Brain pericyte (primary cell): ENCODE data around the gene TSPAN4.

Experiments
- DNase-seq: peaks from one replicate; pipeline ENCODE4 v3.0.0-alpha.2; 2012; ENCODE audit warnings: low read depth, low spot score

The TSPAN4 gene

GRCh38 chr11:823441-824291 is 19.0 kb upstream of the TSPAN4 start:
- no peak for DNase-seq

GRCh38 chr11:824292-824880 is 18.3 kb upstream of the TSPAN4 start:
- DNase-seq: no peak

DNA sequence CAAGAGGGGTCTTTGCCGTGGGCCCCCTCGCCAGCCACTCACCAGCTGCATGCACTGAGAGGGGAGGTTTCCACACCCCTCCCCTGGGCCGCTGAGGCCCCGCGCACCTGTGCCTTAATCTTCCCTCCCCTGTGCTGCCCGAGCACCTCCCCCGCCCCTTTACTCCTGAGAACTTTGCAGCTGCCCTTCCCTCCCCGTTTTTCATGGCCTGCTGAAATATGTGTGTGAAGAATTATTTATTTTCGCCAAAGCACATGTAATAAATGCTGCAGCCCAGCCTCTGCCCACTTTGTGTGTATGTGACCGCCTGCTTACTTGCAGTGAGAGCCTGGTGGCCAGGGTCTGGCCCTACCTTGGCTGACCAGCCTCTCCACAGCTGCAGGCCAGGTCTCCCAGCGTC is 17.7 kb upstream of the TSPAN4 start:
- no peak for DNase-seq

- DNase-seq: no peak
Observed at GRCh38 chr11:825366-826226, 17.1 kb upstream of the TSPAN4 start.

GRCh38 chr11:826227-826621 is 16.4 kb upstream of the TSPAN4 start:
- no peak for DNase-seq

- no peak for DNase-seq
Observed at GRCh38 chr11:826836-827145, 15.9 kb upstream of the TSPAN4 start.

DNA sequence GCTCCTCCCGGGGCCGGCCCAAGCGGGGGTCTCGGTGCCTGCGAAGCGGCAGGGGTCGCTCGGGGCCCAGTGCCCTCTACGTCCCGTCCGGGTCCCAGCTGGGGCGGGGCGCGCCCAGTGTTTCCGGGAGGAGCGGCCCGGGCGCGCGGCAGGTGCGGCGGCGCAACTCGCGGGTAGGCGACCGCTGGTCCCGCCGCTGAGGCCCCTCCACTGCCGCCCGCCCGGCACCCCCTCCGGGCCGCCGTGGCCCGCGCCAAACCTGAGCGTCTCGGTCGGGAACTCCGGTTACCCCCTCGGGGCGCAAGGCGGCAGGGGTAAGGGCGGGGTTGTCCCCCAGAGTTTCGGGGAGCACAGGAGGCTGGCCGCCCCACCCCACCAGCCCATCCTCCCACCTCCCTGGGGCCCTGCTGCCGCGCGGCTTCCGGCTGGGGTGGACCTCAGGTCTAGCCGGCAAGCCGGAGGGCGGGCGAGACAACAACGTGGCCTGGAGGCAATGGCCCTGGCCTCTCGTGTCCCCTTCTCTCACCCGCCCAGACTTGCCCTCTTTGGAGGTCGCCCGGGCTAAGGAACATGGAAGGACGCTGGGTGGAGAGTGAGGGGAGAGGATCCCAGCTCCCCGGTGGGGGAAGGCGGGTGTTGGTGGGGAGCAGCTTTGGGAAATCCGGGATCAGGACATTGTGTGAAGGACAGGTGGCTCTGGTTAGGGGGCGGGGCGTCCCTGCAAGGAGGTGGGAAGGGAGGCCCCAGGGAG is 15.3 kb upstream of the TSPAN4 start:
- DNase-seq: no peak

DNA sequence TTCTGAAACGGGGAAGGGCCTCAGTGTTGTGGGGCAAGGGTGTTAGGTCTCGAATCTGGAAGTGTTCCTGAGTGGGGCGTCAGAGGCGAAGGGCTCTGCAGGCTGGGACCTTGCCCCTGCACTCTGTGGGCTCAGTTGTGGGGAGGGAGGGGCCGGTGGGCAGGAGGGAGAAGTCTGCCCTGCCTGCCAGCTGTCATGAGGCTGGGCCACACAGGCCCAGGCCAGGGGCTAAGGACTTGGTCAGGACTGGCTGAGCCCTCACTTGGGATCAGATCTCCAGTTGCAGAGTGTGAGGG is 14.8 kb upstream of the TSPAN4 start, which contains the start of gene CRACR2B:
Gene CRACR2B, plus strand, starts transcription at position 23 of the 296 bp plus-strand sequence. CDS start 689 bp downstream, outside the sequence.
- no peak for DNase-seq

GRCh38 chr11:828506-829175 is 14.0 kb upstream of the TSPAN4 start:
- no peak for DNase-seq

DNA sequence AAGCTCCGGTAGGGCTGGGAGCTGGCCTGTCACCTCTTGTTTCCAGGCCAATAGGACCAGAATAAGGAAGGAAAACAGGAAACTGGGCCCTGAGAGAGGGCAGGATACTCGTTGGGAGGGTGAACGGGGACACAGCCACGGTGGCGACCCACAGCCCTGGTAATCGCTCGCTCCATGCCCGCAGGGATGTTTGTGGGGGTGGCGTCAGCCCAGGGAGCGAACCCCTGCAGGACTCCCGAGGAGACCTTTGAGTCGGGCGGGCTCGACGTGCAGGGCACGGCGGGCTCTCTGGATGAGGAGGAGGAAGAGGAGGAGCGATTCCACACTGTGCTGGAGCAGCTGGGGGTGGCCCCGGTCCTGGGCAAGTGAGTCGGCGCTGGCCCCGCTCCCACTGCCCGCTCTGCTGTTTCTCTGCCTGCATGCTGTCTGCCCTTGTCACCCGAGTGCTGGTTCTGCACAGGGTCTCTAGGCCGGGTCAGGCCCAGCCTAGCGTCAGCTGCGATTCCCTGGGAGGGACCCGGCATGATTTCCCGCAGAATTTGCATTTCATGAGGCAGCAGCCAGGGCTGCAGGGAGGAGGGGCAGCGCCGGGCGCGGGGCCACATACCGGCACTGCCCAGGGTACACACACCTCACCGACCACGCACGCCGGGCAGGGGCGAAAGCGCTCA is 13.3 kb upstream of the TSPAN4 start:
- no peak for DNase-seq

- DNase-seq: no peak
Observed at GRCh38 chr11:829847-830294, 12.8 kb upstream of the TSPAN4 start.

DNA sequence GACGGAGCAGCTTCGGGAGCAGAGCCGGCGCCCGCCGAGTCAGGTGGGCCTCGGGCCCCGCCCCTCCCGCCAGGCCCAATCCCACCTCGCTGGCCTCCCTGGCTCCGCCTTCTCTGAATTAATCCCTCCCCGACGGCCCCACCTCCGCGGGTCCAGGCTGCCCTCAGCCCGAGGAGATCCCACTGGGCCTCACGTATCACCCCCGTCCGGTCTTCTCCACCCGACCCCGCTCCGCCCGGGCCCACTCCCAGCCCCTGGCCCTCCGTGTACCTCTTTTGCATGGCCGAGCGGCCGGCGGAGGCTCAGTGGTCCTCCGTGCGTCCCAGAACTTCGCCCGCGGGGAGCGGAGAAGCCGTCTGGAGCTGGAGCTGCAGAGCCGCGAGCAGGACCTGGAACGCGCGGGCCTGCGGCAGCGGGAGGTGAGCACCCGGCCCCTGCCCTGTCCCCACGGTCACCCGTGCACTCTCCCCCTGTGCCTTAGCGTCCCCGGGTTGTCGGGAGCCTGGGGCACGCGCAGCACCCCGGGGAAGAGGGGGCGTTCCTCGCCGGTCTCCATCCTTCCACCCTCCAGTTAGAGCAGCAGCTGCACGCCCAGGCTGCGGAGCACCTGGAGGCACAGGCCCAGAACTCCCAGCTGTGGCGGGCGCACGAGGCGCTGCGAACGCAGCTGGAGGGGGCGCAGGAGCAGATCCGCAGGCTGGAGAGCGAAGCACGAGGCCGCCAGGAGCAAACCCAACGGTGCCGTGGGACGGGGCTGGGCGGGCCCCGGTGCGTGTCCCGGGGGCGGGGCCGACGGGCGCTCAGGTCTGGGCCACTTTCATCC is 12.1 kb upstream of the TSPAN4 start:
- DNase-seq: no peak

GRCh38 chr11:831118-831864 is 11.4 kb upstream of the TSPAN4 start:
- no peak for DNase-seq

DNA sequence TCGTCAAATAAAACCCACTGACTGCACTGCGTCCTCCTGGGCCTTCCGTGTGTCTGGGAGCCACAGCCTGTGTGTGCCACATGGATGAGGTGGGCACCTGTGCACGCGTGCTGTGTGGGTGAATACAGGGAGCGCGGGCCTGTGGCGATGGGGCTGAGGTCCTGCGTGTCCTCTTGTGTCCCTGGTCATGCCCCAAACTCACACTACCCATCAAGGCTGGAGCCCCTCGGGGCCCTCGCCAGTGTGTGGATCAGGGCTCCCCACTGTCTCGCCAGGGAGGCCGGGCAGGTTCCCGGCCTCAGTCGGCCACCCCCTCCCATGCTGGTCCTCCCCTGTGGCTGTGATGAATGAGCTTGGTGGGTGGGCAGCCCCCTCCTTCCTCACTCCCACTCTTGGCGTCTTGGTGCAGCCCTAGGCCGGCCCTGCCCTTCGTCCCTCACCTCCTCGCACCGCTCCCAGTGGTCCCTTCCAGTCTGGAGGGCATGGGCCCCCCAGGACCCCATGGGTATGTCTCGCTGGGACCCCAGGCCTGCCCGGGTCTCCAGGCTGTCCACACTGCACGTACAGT is 10.6 kb upstream of the TSPAN4 start:
- no peak for DNase-seq

DNA sequence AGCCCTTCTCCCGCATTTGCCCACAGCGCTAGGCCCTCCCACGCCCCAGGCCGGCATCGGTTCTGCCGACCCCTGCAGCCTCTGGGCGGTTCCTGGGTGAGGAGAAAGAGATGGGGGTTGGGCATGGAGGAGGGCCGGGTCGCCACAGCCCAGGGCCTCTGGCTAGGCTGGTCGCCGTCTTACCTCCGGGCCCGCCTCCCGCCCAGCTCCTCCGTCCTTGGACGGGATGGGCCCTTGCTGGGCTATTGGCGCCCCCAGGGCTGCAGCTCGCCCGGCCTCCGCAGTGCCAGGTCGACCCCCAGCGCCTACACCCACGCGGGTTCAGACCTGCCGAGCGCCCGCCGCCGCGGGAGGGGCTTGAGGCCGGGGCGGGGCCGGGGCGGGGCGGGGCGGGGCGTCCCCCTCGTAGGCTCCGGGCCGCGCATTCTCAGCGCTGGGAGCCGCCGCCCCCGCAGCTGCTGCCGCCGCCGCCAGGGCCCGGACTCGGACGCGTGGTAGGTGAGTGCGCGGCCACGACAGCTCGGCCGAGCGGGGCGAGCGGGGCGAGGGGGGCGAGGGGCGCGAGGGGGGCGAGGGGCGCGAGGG is 10.0 kb upstream of the TSPAN4 start, which contains the start of gene CD151:
Gene CD151, plus strand, starts transcription at position 424 of the 585 bp plus-strand sequence. CDS start 3,118 bp downstream, outside the sequence.
- no peak for DNase-seq

- DNase-seq: no peak
Observed at GRCh38 chr11:833114-833791, 9.4 kb upstream of the TSPAN4 start.

DNA sequence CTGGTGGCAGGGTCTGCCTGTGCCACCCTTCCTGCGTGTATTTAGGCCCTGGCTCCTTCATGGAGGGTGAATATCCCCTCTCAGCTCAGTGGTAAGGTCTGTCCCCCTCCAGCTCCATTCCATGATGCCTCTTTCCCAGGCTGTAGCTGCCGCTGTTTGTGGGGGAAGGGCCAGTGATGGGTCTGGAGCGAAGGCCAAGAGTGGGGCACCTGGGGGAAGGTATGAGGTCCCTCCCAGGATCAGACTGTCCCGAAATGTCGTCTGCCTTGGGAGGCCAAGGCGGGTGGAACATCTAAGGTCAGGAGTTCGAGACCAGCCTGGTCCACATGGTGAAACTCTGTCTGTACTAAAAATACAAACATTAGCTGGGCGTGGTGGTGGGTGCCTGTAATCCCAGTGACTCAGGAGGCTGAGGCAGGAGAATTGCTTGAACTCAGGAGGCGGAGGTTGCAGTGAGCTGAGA is 8.8 kb upstream of the TSPAN4 start:
- no peak for DNase-seq
